Activated T-helper 1 cell treated with anti-CD3 and anti-CD28 coated beads, Interleukin-12 subunit alpha, Interleukin-12 subunit beta, Interleukin-2, Interleukin-4 antibody, amounts not matched to agents 30 ng/mL and 10 ng/mL and 1 ng/mL, durations not matched to agents 14 hours and 24 hours and 36 hours (primary cell): Measurements from ENCODE around the gene DNAI1. TPM values are rescaled to one million over a fixed set of nuclear protein-coding genes. Genes with fewer than 3 reads are reported as not detected.

Source experiments
- DNase-seq: peaks from one replicate; pipeline ENCODE4 v3.0.0; 2021; ENCODE audit warnings: low spot score
- H3K27ac Mint-ChIP-seq: one replicate; pipeline ENCODE4 v1.8.0; 2021; ENCODE audit warnings: mild to moderate bottlenecking, mixed read lengths
- H3K27me3 Mint-ChIP-seq: one replicate; pipeline ENCODE4 v1.8.0; 2022; ENCODE audit warnings: mild to moderate bottlenecking, moderate library complexity, mixed read lengths; ENCODE audit not compliant: insufficient read depth
- H3K36me3 Mint-ChIP-seq: one replicate; pipeline ENCODE4 v1.8.0; 2021; ENCODE audit warnings: low read depth, mixed read lengths
- H3K4me1 Mint-ChIP-seq: one replicate; pipeline ENCODE4 v1.8.0; 2021; ENCODE audit warnings: low read depth, mixed read lengths
- H3K4me3 Mint-ChIP-seq: one replicate; pipeline ENCODE4 v1.8.0; 2021; ENCODE audit warnings: mild to moderate bottlenecking, moderate library complexity, mixed read lengths
- H3K9me3 Mint-ChIP-seq: one replicate; pipeline ENCODE4 v1.8.0; 2021; ENCODE audit warnings: mixed read lengths
- intact Hi-C: fragments of 100-400 bp; cut with micrococcal nuclease; formaldehyde crosslinking; loops from one replicate; pipeline ENCODE4 v1.15.1; 2024
- total RNA-seq: library from RNA; stranded (reverse); gene quantifications from 2 replicates; pipeline ENCODE4 v1.2.3, GENCODE V29; 2022

DNAI1 gene
- total RNA-seq, 1 donor from 2014 or later: not detected

- Mint-ChIP-seq H3K9me3 (no peaks in the 10 kb centered on the region), H3K36me3 (no peaks in the 10 kb centered on the region), H3K4me1 (peaks cover 4% of the 10 kb centered on the region), H3K27ac (peak overlapping the region; percentile 19), H3K4me3 (no peak overlapping the region), H3K27me3 (peaks cover 12% of the 10 kb centered on the region)
- DNase-seq: peak; percentile 65
- intact Hi-C loops: loop anchor here (1.0 to 5.0 kb wide), 8 partner anchors 22 to 172 kb away; partner anchors contain the start of genes DNAI1, ENHO, FAM219A and KIF24
Measured at GRCh38 chr9:34500623-34501267, 42.1 kb downstream of the DNAI1 start.

- intact Hi-C loops: loop anchor here (2.0 to 5.0 kb wide), 3 partner anchors 21 to 173 kb away; partner anchors contain the start of genes ENHO, KIF24 and NUDT2
- no peak for DNase-seq
- Mint-ChIP-seq H3K27ac (no peak overlapping the region), H3K27me3 (peaks cover 12% of the 10 kb centered on the region), H3K4me3 (no peak overlapping the region), H3K36me3 (no peaks in the 10 kb centered on the region), H3K9me3 (no peaks in the 10 kb centered on the region), H3K4me1 (peaks cover 4% of the 10 kb centered on the region)
Measured at GRCh38 chr9:34501372-34501771, 42.8 kb downstream of the DNAI1 start.

GRCh38 chr9:34501889-34502425 is 43.4 kb downstream of the DNAI1 start:
- no peaks in the 10 kb centered on the region for H3K9me3 Mint-ChIP-seq
- no peak for DNase-seq
- intact Hi-C loops: loop anchor here (2.0 to 5.0 kb wide), 3 partner anchors 21 to 173 kb away; partner anchors contain the start of genes ENHO, KIF24 and NUDT2
- H3K27me3 Mint-ChIP-seq: peaks cover 12% of the 10 kb centered on the region
- no peaks in the 10 kb centered on the region for H3K36me3 Mint-ChIP-seq
- peaks cover 4% of the 10 kb centered on the region for H3K4me1 Mint-ChIP-seq
- no peak overlapping the region for H3K27ac Mint-ChIP-seq
- no peak overlapping the region for H3K4me3 Mint-ChIP-seq

- H3K4me1 Mint-ChIP-seq: peaks cover 4% of the 10 kb centered on the region
- intact Hi-C loops: loop anchor here (5.0 kb wide), 1 partner anchor 40 kb away; no protein-coding TSS in a partner anchor
- DNase-seq: no peak
Measured at GRCh38 chr9:34502471-34502870, 43.9 kb downstream of the DNAI1 start.

GRCh38 chr9:34502891-34503290 is 44.3 kb downstream of the DNAI1 start:
- no peak for DNase-seq
- H3K4me3 Mint-ChIP-seq: no peak overlapping the region
- peaks cover 12% of the 10 kb centered on the region for H3K27me3 Mint-ChIP-seq
- peaks cover 4% of the 10 kb centered on the region for H3K4me1 Mint-ChIP-seq
- no peak overlapping the region for H3K27ac Mint-ChIP-seq
- H3K9me3 Mint-ChIP-seq: no peaks in the 10 kb centered on the region
- intact Hi-C loops: loop anchor here (5.0 kb wide), 1 partner anchor 39 kb away; no protein-coding TSS in a partner anchor
- no peaks in the 10 kb centered on the region for H3K36me3 Mint-ChIP-seq

More at GRCh38 chr9:34502471-34502870, 43.9 kb downstream of the DNAI1 start:
- no peak overlapping the region for H3K27ac Mint-ChIP-seq
- no peaks in the 10 kb centered on the region for H3K9me3 Mint-ChIP-seq
- H3K4me3 Mint-ChIP-seq: no peak overlapping the region
- peaks cover 12% of the 10 kb centered on the region for H3K27me3 Mint-ChIP-seq
- no peaks in the 10 kb centered on the region for H3K36me3 Mint-ChIP-seq

GRCh38 chr9:34503406-34503805 is 44.8 kb downstream of the DNAI1 start:
- Mint-ChIP-seq H3K4me3 (no peak overlapping the region), H3K9me3 (no peaks in the 10 kb centered on the region), H3K27me3 (peaks cover 12% of the 10 kb centered on the region), H3K4me1 (peaks cover 4% of the 10 kb centered on the region), H3K36me3 (no peaks in the 10 kb centered on the region), H3K27ac (no peak overlapping the region)
- DNase-seq: no peak
- intact Hi-C loops: loop anchor here (5.0 kb wide), 1 partner anchor 39 kb away; no protein-coding TSS in a partner anchor

GRCh38 chr9:34505370-34506120 is 46.9 kb downstream of the DNAI1 start:
- Mint-ChIP-seq H3K9me3 (no peaks in the 10 kb centered on the region), H3K4me3 (no peak overlapping the region), H3K27me3 (peaks cover 5% of the 10 kb centered on the region), H3K36me3 (no peaks in the 10 kb centered on the region), H3K4me1 (peaks cover 1% of the 10 kb centered on the region), H3K27ac (no peak overlapping the region)
- intact Hi-C loops: no loop called here
- DNase-seq: no peak

- Mint-ChIP-seq H3K4me3 (no peak overlapping the region), H3K27me3 (peaks cover 5% of the 10 kb centered on the region), H3K9me3 (no peaks in the 10 kb centered on the region), H3K27ac (no peak overlapping the region), H3K36me3 (no peaks in the 10 kb centered on the region), H3K4me1 (no peaks in the 10 kb centered on the region)
- intact Hi-C loops: no loop called here
- DNase-seq: no peak
Measured at GRCh38 chr9:34506623-34507022, 48.0 kb downstream of the DNAI1 start.

- Mint-ChIP-seq H3K36me3 (no peaks in the 10 kb centered on the region), H3K4me3 (no peak overlapping the region), H3K27me3 (peaks cover 6% of the 10 kb centered on the region), H3K9me3 (no peaks in the 10 kb centered on the region), H3K27ac (no peak overlapping the region), H3K4me1 (no peaks in the 10 kb centered on the region)
- no peak for DNase-seq
- intact Hi-C loops: no loop called here
Measured at GRCh38 chr9:34507556-34507955, 49.0 kb downstream of the DNAI1 start.

- H3K9me3 Mint-ChIP-seq: no peaks in the 10 kb centered on the region
- no peak for DNase-seq
- intact Hi-C loops: no loop called here
- peaks cover 6% of the 10 kb centered on the region for H3K27me3 Mint-ChIP-seq
- no peaks in the 10 kb centered on the region for H3K36me3 Mint-ChIP-seq
- H3K4me3 Mint-ChIP-seq: no peak overlapping the region
- no peak overlapping the region for H3K27ac Mint-ChIP-seq
- no peaks in the 10 kb centered on the region for H3K4me1 Mint-ChIP-seq
Measured at GRCh38 chr9:34507966-34508365, 49.4 kb downstream of the DNAI1 start.

GRCh38 chr9:34508463-34508862 is 49.9 kb downstream of the DNAI1 start:
- H3K27me3 Mint-ChIP-seq: peaks cover 6% of the 10 kb centered on the region
- intact Hi-C loops: no loop called here
- H3K27ac Mint-ChIP-seq: no peak overlapping the region
- no peaks in the 10 kb centered on the region for H3K9me3 Mint-ChIP-seq
- H3K36me3 Mint-ChIP-seq: no peaks in the 10 kb centered on the region
- H3K4me1 Mint-ChIP-seq: no peaks in the 10 kb centered on the region
- no peak overlapping the region for H3K4me3 Mint-ChIP-seq
- DNase-seq: no peak

GRCh38 chr9:34508951-34509350 is 50.3 kb downstream of the DNAI1 start:
- no peak for DNase-seq
- Mint-ChIP-seq H3K27ac (no peak overlapping the region), H3K9me3 (no peaks in the 10 kb centered on the region), H3K4me1 (no peaks in the 10 kb centered on the region), H3K4me3 (no peak overlapping the region), H3K27me3 (peaks cover 3% of the 10 kb centered on the region), H3K36me3 (no peaks in the 10 kb centered on the region)
- intact Hi-C loops: no loop called here
